Fibroblast of villous mesenchyme (primary cell): Measurements from ENCODE around the gene AZU1. TPM values are rescaled to one million over a fixed set of nuclear protein-coding genes. Genes with fewer than 3 reads are reported as not detected.

Source experiments
- DNase-seq: peaks from one replicate; pipeline ENCODE4 v3.0.0-alpha.2; 2010; ENCODE audit warnings: low read depth
- H3K4me3 ChIP-seq: 2 replicates; pipeline ENCODE4 v1.5.1; 2011; ENCODE audit warnings: low read depth, mild to moderate bottlenecking, low read length
- CTCF ChIP-seq: IDR thresholded peaks from 2 replicates; pipeline ENCODE4 v1.5.1; 2012; ENCODE audit warnings: low read depth, mild to moderate bottlenecking, low read length; ENCODE audit not compliant: insufficient read depth
- total RNA-seq: library from RNA; depleted of rRNA; stranded (reverse); fragments of >200 nt; gene quantifications from 2 replicates; pipeline ENCODE4 v1.2.3, GENCODE V29; 2012

AZU1 gene
- total RNA-seq, 1 donor, result not detected

- DNase-seq, result no peak
- H3K4me3 ChIP-seq, result no peak overlapping the region
- no peak for TF ChIP-seq CTCF
Observed at GRCh38 chr19:867855-868457, 40.3 kb downstream of the AZU1 start.

GRCh38 chr19:868458-869244, 41.0 kb downstream of the AZU1 start:
- no peak for DNase-seq
- H3K4me3 ChIP-seq, result no peak overlapping the region
- no peak for TF ChIP-seq CTCF

GRCh38 chr19:869245-870177, 41.9 kb downstream of the AZU1 start:
- TF ChIP-seq CTCF, result no peak
- H3K4me3 ChIP-seq, result no peak overlapping the region
- DNase-seq, result peak; percentile 97

- DNase-seq, result no peak
- TF ChIP-seq CTCF, result no peak
- no peak overlapping the region for H3K4me3 ChIP-seq
Observed at GRCh38 chr19:870314-870713, 42.7 kb downstream of the AZU1 start.

GRCh38 chr19:870963-871401, 43.3 kb downstream of the AZU1 start:
- peak; percentile 55 for DNase-seq
- no peak overlapping the region for H3K4me3 ChIP-seq
- no peak for TF ChIP-seq CTCF

GRCh38 chr19:871446-872265, 44.0 kb downstream of the AZU1 start:
- peak; percentile 72 for DNase-seq
- TF ChIP-seq CTCF, result no peak
- peak overlapping the region; percentile 47 for H3K4me3 ChIP-seq
